GM18511 (cell line): Measurements from ENCODE around the gene RPS6KA3.

Source experiments
- ATAC-seq: cut with Tn5 transposase; IDR thresholded peaks from one replicate; pipeline ENCODE4 v1.9.1; 2021; ENCODE audit warnings: mild to moderate bottlenecking, moderate library complexity; ENCODE audit not compliant: unreplicated experiment

Gene RPS6KA3

GRCh38 chrX:20266810-20267606 is at the start of gene RPS6KA3:
Gene RPS6KA3 (minus strand): TSS chrX:20266909. CDS start chrX:20266632, 277 bp downstream.
- ATAC-seq, result peak; percentile 78

- peak; percentile 91 for ATAC-seq
Observed at GRCh38 chrX:20315140-20315539, 48.4 kb upstream of the RPS6KA3 start.

- no peak for ATAC-seq
Observed at GRCh38 chrX:20313899-20314298, 47.2 kb upstream of the RPS6KA3 start.

GRCh38 chrX:20312018-20312417 is 45.3 kb upstream of the RPS6KA3 start:
- no peak for ATAC-seq

- peak; percentile 39 for ATAC-seq
Observed at GRCh38 chrX:20311505-20311904, 44.8 kb upstream of the RPS6KA3 start.

GRCh38 chrX:20309806-20310205 is 43.1 kb upstream of the RPS6KA3 start:
- ATAC-seq, result no peak

- no peak for ATAC-seq
Observed at GRCh38 chrX:20306668-20307067, 40.0 kb upstream of the RPS6KA3 start.

GRCh38 chrX:20300822-20301221 is 34.1 kb upstream of the RPS6KA3 start:
- no peak for ATAC-seq

GRCh38 chrX:20294957-20295356 is 28.2 kb upstream of the RPS6KA3 start:
- no peak for ATAC-seq

- no peak for ATAC-seq
Observed at GRCh38 chrX:20294284-20294683, 27.6 kb upstream of the RPS6KA3 start.

GRCh38 chrX:20285511-20285910 is 18.8 kb upstream of the RPS6KA3 start:
- ATAC-seq, result no peak

GRCh38 chrX:20284992-20285391 is 18.3 kb upstream of the RPS6KA3 start:
- no peak for ATAC-seq

GRCh38 chrX:20284444-20284843 is 17.7 kb upstream of the RPS6KA3 start:
- no peak for ATAC-seq

- ATAC-seq, result no peak
Observed at GRCh38 chrX:20280938-20281337, 14.2 kb upstream of the RPS6KA3 start.

GRCh38 chrX:20274121-20274520 is 7.4 kb upstream of the RPS6KA3 start:
- ATAC-seq, result no peak

- ATAC-seq, result no peak
Observed at GRCh38 chrX:20271730-20272129, 5.0 kb upstream of the RPS6KA3 start.

GRCh38 chrX:20271186-20271585 is 4.5 kb upstream of the RPS6KA3 start:
- no peak for ATAC-seq

GRCh38 chrX:20270562-20270890 is 3.8 kb upstream of the RPS6KA3 start:
- ATAC-seq, result no peak

- ATAC-seq, result no peak
Observed at GRCh38 chrX:20269848-20270561, 3.3 kb upstream of the RPS6KA3 start.

- no peak for ATAC-seq
Observed at GRCh38 chrX:20267931-20268701, 1.4 kb upstream of the RPS6KA3 start.

- ATAC-seq, result no peak
Observed at GRCh38 chrX:20267607-20267930, 860 bp upstream of the RPS6KA3 start.
